Neuronal stem cell (in vitro differentiated cells): ENCODE measurements around the gene DCAF4.

Experiments used
- DNase-seq: peaks from one replicate; pipeline ENCODE4 v3.0.0-alpha.2; 2013; ENCODE audit warnings: low spot score
- H2AFZ ChIP-seq: one replicate; pipeline ENCODE4 v1.6.1; 2013; ENCODE audit warnings: mild to moderate bottlenecking, low read length, inconsistent platforms
- H2AK5ac ChIP-seq: 2 replicates; pipeline ENCODE4 v1.6.1; 2013; ENCODE audit warnings: low read depth, mild to moderate bottlenecking, inconsistent platforms, low read length, moderate library complexity, mixed read lengths
- H2BK120ac ChIP-seq: 2 replicates; pipeline ENCODE4 v1.6.1; 2013; ENCODE audit warnings: low read depth, mild to moderate bottlenecking, inconsistent platforms, low read length, moderate library complexity, mixed read lengths
- H2BK12ac ChIP-seq: one replicate; pipeline ENCODE4 v1.6.1; 2013; ENCODE audit warnings: low read length, inconsistent platforms
- H2BK15ac ChIP-seq: 2 replicates; pipeline ENCODE4 v1.6.1; 2013; ENCODE audit warnings: mild to moderate bottlenecking, low read length, inconsistent platforms, mixed read lengths
- H2BK5ac ChIP-seq: one replicate; pipeline ENCODE4 v1.6.1; 2013; ENCODE audit warnings: inconsistent platforms, mild to moderate bottlenecking, low read length, moderate library complexity
- H3K14ac ChIP-seq: one replicate; pipeline ENCODE4 v1.6.1; 2013; ENCODE audit warnings: low read length, inconsistent platforms
- H3K18ac ChIP-seq: 2 replicates; pipeline ENCODE4 v1.6.1; 2013; ENCODE audit warnings: low read length, inconsistent platforms
- H3K23ac ChIP-seq: 2 replicates; pipeline ENCODE4 v1.6.1; 2013; ENCODE audit warnings: low read depth, mild to moderate bottlenecking, mixed read lengths, low read length, inconsistent platforms; ENCODE audit not compliant: poor library complexity
- H3K27ac ChIP-seq: replicated peaks from 3 replicates; pipeline ENCODE4 v1.5.1; 2013; ENCODE audit warnings: low read length, inconsistent platforms
- H3K27me3 ChIP-seq, 3 experiments: 2 replicates each; pipeline ENCODE4 v1.6.1; 2013; ENCODE audit warnings: low read length in 3 of 3, mild to moderate bottlenecking in 2 of 3, inconsistent platforms in 1 of 3, low read depth in 1 of 3, mixed read lengths in 1 of 3, moderate library complexity in 1 of 3; ENCODE audit not compliant: control insufficient read depth in 3 of 3, insufficient read depth in 3 of 3
- H3K36me3 ChIP-seq, 2 donors: replicated peaks in 1 of 2; 2 replicates each; pipeline ENCODE4 v1.6.1; 2013; ENCODE audit warnings: low read length in 2 of 2; ENCODE audit not compliant: control insufficient read depth in 2 of 2, insufficient read depth in 2 of 2
- H3K4ac ChIP-seq: 2 replicates; pipeline ENCODE4 v1.6.1; 2013; ENCODE audit warnings: inconsistent platforms, mild to moderate bottlenecking, low read length, moderate library complexity
- H3K4me1 ChIP-seq, 2 donors: 1 replicate in 1 of 2; 2 replicates in 1 of 2; pipeline ENCODE4 v1.6.1; 2013; ENCODE audit warnings: low read length in 2 of 2, low read depth in 1 of 2; ENCODE audit not compliant: control insufficient read depth in 2 of 2, insufficient read depth in 1 of 2
- H3K4me2 ChIP-seq: one replicate; pipeline ENCODE4 v1.6.1; 2013; ENCODE audit warnings: mild to moderate bottlenecking, low read length, inconsistent platforms; ENCODE audit not compliant: insufficient read depth, poor library complexity, severe bottlenecking
- H3K4me3 ChIP-seq, 2 donors: 2 replicates each; pipeline ENCODE4 v1.5.1; 2013; ENCODE audit warnings: low read length in 2 of 2, mild to moderate bottlenecking in 2 of 2, inconsistent platforms in 1 of 2, moderate library complexity in 1 of 2
- H3K79me1 ChIP-seq: one replicate; pipeline ENCODE4 v1.6.1; 2013; ENCODE audit warnings: low read depth, mild to moderate bottlenecking, inconsistent platforms, low read length, moderate library complexity
- H3K9ac ChIP-seq: one replicate; pipeline ENCODE4 v1.6.1; 2013; ENCODE audit warnings: mild to moderate bottlenecking, low read depth, low read length, inconsistent platforms; ENCODE audit not compliant: poor library complexity
- H3K9me3 ChIP-seq, 2 donors: replicated peaks in 1 of 2; 2 replicates each; pipeline versions ENCODE3 to v1.6.1; 2013; ENCODE audit warnings: low read length in 2 of 2, mild to moderate bottlenecking in 2 of 2, inconsistent platforms in 1 of 2, low read depth in 1 of 2, mixed read lengths in 1 of 2, moderate library complexity in 1 of 2; ENCODE audit not compliant: control insufficient read depth in 2 of 2, insufficient read depth in 1 of 2
- H4K8ac ChIP-seq: one replicate; pipeline ENCODE4 v1.6.1; 2013; ENCODE audit warnings: low read depth, mild to moderate bottlenecking, inconsistent platforms, low read length, moderate library complexity
- H4K91ac ChIP-seq: one replicate; pipeline ENCODE4 v1.6.1; 2013; ENCODE audit warnings: low read length, low read depth, mild to moderate bottlenecking, inconsistent platforms; ENCODE audit not compliant: poor library complexity
- WGBS, 2 donors: extraction: QIAGEN DNeasy Blood & Tissue Kit; methylation state at CpG; one replicate each; pipeline ENCODE4 v1.1.7; 2013; ENCODE audit warnings: missing lambda C conversion rate in 2 of 2, mixed read lengths in 1 of 2; ENCODE audit not compliant: insufficient read length in 2 of 2, insufficient replicate concordance in 1 of 2; ENCODE audit errors: extremely low coverage in 2 of 2; 5-methylcytosine and 5-hydroxymethylcytosine counted together

The DCAF4 gene

DNA sequence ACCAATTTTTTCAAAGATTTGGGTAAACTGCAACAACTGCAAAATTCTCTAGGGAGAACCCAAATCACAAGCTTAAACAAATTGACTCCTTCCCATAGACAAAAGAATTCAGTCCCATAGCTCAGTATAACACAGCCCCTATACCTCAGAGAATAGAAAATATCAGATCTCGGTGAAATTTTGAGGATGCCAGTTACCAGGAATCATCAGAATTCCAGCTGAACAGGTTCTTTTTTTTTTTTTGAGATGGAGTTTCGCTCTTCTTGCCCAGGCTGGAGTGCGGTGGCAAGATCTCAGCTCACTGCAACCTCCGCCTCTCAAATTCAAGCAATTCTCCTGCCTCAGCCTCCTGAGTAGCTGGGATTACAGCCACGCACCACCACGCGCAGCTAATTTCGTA lies 63.9 kb downstream of the DCAF4 start:
- H3K9ac ChIP-seq: no peak overlapping the region
- H3K27me3 ChIP-seq: no peaks in the 10 kb centered on the region
- no peak overlapping the region for H3K14ac ChIP-seq
- WGBS, 2 donors: no CpG with 5 or more reads among the region's 8 CpGs
- no peak overlapping the region for H3K18ac ChIP-seq
- H2BK15ac ChIP-seq: no peak overlapping the region
- peaks cover 4 to 21% of the 10 kb centered on the region in 2 donors for H3K36me3 ChIP-seq
- no peak overlapping the region for H2BK120ac ChIP-seq
- H3K4me2 ChIP-seq: no peak overlapping the region
- no peak overlapping the region for H3K4me3 ChIP-seq
- H3K23ac ChIP-seq: no peak overlapping the region
- H3K79me1 ChIP-seq: no peaks in the 10 kb centered on the region
- H2AK5ac ChIP-seq: no peak overlapping the region
- no peak overlapping the region for H4K8ac ChIP-seq
- no peak for DNase-seq
- no peak overlapping the region for H2BK12ac ChIP-seq
- H2BK5ac ChIP-seq: no peak overlapping the region
- no peaks in the 10 kb centered on the region for H3K9me3 ChIP-seq
- H4K91ac ChIP-seq: no peak overlapping the region
- H3K4me1 ChIP-seq: peaks cover 0 to 15% of the 10 kb centered on the region in 2 donors
- no peak overlapping the region for H2AFZ ChIP-seq
- H3K4ac ChIP-seq: no peak overlapping the region
- H3K27ac ChIP-seq: no peak overlapping the region

GRCh38 chr14:72996916-72997315 lies 70.7 kb downstream of the DCAF4 start:
- H3K4ac ChIP-seq: no peak overlapping the region
- no peak overlapping the region for H3K9ac ChIP-seq
- no peak for DNase-seq
- H3K36me3 ChIP-seq: peaks cover 12 to 38% of the 10 kb centered on the region in 2 donors
- H3K27ac ChIP-seq: no peak overlapping the region
- no peak overlapping the region for H3K4me2 ChIP-seq
- no peak overlapping the region for H2BK15ac ChIP-seq
- H3K27me3 ChIP-seq: no peaks in the 10 kb centered on the region
- no peak overlapping the region for H2BK120ac ChIP-seq
- no peaks in the 10 kb centered on the region for H3K79me1 ChIP-seq
- H4K8ac ChIP-seq: no peak overlapping the region
- WGBS, 2 donors: no CpG with 5 or more reads among the region's 6 CpGs
- no peaks in the 10 kb centered on the region for H3K4me1 ChIP-seq
- H3K14ac ChIP-seq: no peak overlapping the region
- no peak overlapping the region for H2BK5ac ChIP-seq
- no peak overlapping the region for H4K91ac ChIP-seq
- H3K23ac ChIP-seq: no peak overlapping the region
- H3K4me3 ChIP-seq: no peak overlapping the region
- no peaks in the 10 kb centered on the region for H3K9me3 ChIP-seq
- H2BK12ac ChIP-seq: no peak overlapping the region
- no peak overlapping the region for H3K18ac ChIP-seq
- H2AFZ ChIP-seq: no peak overlapping the region
- H2AK5ac ChIP-seq: no peak overlapping the region

DNA sequence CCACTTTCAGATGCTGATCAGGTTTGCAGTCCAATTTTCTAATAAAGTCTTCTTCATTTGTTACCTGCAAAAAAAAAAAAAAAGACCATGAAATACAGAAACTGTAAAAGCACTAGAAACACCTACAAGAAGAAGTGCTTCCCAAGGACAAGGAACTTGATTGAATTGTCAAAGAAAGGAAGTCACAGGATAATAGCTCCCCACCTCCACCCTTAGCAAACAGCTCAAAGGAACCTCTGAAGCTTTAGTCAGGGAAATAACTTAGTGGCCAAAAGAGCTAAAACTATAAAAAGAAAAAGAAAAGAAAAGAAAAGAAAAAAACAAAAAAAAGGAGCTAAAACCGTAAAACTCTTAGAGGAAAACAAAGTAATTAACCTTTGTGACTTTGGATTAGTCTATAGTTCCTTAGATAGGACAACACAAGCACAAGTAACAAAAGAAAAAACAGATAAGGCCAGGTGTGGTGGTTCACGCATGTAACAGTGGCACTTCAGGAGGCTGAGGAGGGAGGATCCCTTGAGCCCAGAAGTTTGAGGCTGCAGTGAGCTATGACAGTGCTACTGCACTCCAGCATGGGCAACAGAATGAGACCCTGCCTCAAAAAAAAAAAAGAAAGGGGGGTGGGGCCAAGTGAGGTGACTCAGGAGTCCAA lies 72.1 kb downstream of the DCAF4 start:
- Histone ChIP-seq H3K4me1 (no peaks in the 10 kb centered on the region), H2AFZ (no peak overlapping the region), H3K18ac (no peak overlapping the region), H3K9ac (no peak overlapping the region), H3K79me1 (no peaks in the 10 kb centered on the region), H3K36me3 (peaks cover 10 to 24% of the 10 kb centered on the region in 2 donors), H3K4ac (no peak overlapping the region), H4K91ac (no peak overlapping the region), H3K14ac (no peak overlapping the region), H2BK120ac (no peak overlapping the region), H3K27ac (no peak overlapping the region), H2BK12ac (no peak overlapping the region), H3K23ac (no peak overlapping the region), H3K4me2 (no peak overlapping the region), H3K27me3 (no peaks in the 10 kb centered on the region), H4K8ac (no peak overlapping the region), H2BK15ac (no peak overlapping the region), H2AK5ac (no peak overlapping the region), H2BK5ac (no peak overlapping the region), H3K4me3 (no peak overlapping the region), H3K9me3 (no peaks in the 10 kb centered on the region)
- no peak for DNase-seq
- WGBS, 2 donors: no CpG with 5 or more reads among the region's 2 CpGs

DNA sequence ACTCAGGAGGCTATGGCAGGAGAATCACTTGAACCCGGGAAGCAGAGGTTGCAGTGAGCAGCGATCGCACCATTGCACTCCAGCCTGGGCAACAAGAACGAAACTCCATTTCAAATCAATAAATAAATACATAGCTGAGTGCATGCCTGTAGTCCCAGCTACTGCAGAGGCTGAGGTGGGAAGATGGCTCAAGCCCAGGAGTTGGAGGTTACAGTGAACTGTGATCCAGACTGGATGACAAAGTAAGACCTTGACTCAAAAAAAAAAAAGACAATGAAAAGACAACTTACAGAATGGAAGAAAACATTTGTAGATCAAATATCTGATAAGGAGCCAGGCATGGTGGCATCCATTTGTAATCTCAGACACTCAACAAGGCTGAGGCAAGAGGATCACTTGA lies 73.1 kb downstream of the DCAF4 start:
- Histone ChIP-seq H3K4me1 (no peaks in the 10 kb centered on the region), H3K9ac (no peak overlapping the region), H4K8ac (no peak overlapping the region), H3K79me1 (no peaks in the 10 kb centered on the region), H3K27me3 (no peaks in the 10 kb centered on the region), H2AFZ (no peak overlapping the region), H3K36me3 (peaks cover 10 to 24% of the 10 kb centered on the region in 2 donors), H2AK5ac (no peak overlapping the region), H3K4me3 (no peak overlapping the region), H2BK5ac (no peak overlapping the region), H3K18ac (no peak overlapping the region), H2BK12ac (no peak overlapping the region), H3K27ac (no peak overlapping the region), H2BK15ac (no peak overlapping the region), H3K14ac (no peak overlapping the region), H3K4me2 (no peak overlapping the region), H3K9me3 (no peaks in the 10 kb centered on the region), H4K91ac (no peak overlapping the region), H3K23ac (no peak overlapping the region), H3K4ac (no peak overlapping the region), H2BK120ac (no peak overlapping the region)
- WGBS, 2 donors: no CpG with 5 or more reads among the region's 4 CpGs
- no peak for DNase-seq
